ENCODE data around the gene HOXC5.
A peak's percentile ranks its signal among the peaks of the same experiment; 100 is the strongest.
"Not testable (repeated sequence)": the region's sequence is repeated elsewhere in the genome, so short reads cannot be mapped to it uniquely, and the experiment has no call there.

Gene HOXC5

DNA sequence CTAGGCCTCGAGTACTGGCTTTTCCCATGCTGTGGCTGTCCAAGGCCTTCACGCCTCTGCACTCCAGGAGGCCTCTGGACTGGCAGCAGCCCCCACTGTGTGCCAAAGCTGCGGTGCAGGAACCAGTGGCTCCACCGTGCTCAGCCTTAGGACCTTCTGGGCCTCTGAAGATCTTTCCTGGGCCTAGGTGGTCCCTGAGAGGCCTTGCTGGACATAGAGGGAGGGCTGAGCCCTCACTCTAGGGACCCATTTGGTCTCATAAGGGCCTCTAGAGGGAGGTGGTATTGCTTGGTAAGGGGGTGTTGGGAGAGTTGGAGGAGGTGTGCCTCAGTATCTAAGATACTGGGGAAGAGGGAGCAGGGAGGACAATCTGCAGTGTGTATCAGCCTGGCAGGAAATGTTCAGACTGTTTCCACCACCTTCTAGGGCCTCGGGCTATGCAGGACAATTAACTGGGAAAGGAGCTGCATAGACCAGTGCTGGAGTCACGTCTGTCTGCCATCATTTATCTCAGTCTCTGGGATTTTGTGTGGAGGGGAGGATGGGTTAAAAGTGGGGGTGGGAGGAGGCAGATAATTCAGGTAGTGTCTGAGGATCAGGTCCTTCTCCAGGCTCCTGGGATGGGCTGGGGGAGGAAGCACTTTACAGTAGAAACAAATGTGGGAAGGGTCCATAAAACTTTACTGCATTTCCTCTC lies 2.9 kb downstream of the HOXC5 start:
- DNase-seq: no peak

DNA sequence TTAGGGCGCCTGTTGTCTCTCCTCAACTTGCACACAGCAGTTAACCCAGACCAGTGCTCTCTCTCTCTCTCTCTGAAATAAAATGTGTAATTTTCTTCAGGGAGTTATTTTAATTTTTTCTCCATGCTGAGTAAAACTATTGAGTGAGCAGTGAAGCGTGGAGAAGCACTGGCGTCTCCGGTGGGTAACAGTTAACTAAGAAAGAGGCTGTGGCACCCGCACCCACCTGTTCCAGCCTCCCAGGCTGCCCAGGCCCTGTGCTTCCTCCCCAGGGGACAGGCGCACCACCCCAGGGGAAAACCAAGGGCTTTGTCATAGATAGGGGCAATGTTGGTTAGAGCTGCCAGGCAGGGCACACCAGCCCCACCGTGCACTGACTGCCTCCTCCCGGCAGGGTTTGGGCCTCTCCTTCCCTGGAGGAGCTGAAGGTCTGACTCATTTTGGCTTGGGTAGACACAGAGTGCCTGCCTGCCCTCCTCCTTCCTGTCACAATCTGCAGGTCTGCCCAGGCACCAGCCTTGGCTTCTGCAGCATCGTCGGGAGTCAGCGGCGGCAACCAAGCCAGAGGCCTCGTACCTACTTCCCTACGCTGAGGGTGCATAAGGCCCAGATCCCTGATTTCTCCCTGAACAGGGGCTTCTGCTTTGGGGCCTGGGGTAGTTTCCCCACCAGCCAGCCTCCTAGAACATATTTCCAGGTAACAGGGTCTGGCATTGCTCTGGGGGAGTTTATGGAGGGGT lies 3.9 kb downstream of the HOXC5 start:
- peak in 1 of 2 experiments; percentile 20 for DNase-seq

- no peak for DNase-seq
These were observed 4.8 kb downstream of the HOXC5 start for GRCh38 chr12:54037360-54038283.

DNA sequence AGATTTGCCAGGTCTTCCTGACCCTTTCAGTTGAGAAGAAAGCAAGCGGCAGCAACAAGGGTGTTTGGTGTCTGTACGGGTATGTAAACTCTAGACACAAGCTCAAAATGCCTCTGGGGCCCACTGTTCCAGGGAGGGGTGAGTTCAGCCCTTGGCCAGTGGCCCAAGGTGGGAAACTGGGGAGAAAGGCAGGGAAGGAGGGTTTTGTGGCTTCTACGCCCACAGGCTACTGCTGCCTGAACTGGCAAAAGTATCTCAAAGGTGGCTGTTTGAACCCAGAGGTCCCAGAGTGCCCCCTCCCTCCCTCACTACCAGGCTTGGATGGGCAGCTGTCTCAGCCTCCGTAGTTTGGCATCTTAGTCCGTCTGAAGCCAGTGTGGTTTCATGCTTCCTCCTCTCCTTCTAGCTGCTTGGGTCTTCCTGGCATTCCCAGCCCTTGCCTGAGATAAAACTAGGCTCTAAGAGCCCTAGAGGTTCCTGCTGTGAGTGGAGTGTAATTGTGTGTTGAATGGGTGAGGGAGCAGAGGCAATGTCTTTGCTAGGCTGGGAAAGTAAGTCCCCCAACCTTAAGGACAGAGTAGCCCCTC lies 5.5 kb downstream of the HOXC5 start:
- DNase-seq: no peak

DNA sequence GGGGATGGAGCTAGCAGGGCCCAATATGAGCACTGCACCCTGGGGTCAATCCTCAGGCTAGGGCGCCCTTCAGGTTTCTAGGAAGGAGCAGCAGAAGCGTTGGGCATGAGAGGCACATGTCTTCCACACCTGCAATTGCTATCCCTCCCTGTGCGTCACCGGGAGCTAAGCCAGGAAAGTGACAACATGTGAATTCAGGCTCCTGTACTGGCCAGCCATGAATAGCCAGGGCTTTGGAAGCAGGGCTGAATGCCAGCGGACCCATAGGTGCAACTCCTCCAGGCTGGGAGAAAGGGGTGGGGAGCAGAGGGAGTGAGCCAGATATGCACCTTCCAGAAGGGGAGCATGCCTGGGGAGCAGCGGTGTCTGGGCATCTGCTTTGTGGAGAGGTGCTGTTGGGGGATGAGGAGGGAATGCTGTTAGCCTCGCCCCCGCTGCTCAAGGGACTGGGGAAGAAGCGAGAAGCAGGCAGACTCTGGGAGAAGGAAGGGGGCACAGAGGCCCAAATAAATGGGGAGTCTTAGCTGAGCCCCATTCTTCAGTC lies 6.1 kb downstream of the HOXC5 start:
- peak in 1 of 2 experiments; percentile 58 for DNase-seq

- DNase-seq: no peak
These were observed 6.7 kb downstream of the HOXC5 start for GRCh38 chr12:54039417-54040147.

DNA sequence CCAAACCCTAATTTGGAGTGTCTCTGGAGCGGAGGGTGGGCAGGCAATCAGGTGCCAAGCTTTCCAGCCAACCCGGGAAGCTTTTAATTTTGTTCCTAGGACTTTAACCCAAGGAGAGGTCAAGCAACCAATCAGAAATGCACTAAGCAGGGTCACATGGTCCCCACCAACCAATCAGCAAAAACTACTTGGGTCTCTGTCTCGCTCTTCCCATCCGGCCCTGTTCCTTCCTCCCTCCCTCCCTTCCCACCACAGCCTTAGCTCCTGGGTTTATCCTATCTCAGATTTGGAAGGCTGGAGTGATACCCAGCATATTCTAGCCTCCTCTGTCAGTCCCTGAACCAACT lies 7.3 kb downstream of the HOXC5 start:
- no peak for DNase-seq

DNA sequence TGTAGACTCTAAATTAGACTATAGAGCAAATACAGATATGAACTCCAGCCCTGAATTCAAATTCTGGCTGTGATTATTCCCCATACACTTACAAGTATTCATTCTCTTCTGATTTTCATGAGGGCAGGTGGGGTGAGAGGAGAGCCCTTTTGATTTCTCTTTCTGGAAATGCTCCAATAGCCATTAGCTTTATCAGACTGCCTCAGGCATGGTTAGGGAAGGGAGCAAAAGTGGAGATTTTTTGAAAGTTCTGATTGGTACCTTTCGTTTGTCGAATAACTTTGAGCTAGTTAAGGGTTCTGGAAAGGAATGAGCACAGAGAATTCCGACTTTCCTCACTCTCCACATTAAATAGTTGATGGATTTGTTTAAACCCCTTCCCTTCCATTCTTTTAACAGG lies 7.8 kb downstream of the HOXC5 start:
- no peak for DNase-seq

GRCh38 chr12:54041097-54041690 lies 8.3 kb downstream of the HOXC5 start:
- DNase-seq: no peak

DNA sequence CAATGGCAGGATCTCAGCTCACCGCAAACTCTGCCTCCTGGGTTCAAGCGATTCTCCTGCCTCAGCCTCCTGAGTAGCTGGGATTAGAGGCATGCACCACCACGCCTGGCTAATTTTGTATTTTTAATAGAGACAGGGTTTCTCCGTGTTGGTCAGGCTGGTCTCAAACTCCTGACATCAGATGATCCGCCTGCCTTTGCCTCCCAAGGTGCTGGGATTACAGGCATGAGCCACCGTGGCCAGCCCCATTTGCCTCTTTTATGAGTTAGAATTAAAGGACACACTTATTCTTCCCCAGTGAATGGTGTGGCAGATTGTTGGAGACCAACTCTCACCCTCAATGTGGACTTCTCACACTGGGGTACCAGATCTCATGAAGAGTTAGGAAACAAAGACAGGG lies 9.2 kb downstream of the HOXC5 start:
- not testable (repeated sequence) for DNase-seq

DNA sequence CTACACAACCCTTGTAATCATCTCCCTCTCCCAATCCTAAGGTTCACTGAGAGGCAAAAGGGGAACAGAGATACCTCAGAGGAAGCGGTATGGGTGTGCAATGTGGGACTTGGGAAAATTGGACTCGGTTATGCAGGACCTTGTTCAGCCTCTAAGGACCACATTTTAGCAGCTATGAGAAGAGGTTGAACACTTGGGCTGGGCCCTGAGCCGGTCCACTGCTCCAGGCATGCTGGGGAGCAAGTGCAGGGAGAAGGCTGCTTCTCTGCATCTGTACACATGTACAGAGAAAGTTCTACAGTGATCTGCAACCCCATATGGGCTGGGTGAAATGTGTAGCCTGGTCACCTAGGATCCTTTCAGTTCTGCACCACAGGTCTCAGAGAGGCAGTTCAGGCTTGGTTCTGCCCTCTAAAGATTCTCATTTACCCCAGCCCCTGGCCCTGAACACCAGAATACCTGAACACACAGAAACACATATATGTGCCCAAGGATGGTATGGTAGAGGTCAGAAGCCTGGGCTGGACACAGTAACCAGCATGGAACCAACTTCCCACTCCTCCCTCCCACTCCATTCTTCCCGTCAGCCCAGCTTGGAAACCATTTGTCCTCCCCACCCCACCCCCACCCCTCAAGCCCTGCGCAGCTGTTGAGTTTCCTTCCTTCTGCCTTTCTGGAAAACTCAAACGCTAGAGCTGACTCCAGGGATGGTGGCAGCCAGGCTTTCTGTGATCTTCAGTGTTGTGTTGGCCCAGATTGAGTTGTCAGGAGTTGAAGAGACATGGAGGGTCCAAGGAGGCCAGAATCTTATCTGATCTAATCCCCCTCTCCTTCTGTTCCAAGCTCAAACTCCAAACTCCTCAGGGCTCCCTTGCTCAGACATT lies 10.4 kb downstream of the HOXC5 start:
- no peak for DNase-seq

GRCh38 chr12:54044425-54045103 lies 11.7 kb downstream of the HOXC5 start:
- DNase-seq: no peak

DNA sequence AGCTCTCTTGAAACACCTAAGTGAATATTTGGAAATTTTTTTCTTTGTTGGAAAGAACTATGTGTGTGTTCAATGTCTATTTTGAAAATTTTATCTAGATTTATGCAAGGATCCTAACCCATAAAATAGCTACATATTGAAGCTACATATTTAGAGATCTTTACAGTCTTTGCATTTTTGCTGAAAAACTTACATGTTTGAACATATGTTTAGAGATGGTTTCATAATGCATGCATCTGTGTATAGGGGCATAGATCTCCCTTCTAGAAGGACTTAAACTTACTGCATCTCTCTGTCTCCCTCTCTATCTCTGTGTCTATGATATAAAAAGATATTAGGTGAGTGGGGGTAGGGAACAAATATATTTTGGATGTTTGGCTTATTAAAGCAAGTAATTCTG lies 12.6 kb downstream of the HOXC5 start:
- no peak for DNase-seq

DNA sequence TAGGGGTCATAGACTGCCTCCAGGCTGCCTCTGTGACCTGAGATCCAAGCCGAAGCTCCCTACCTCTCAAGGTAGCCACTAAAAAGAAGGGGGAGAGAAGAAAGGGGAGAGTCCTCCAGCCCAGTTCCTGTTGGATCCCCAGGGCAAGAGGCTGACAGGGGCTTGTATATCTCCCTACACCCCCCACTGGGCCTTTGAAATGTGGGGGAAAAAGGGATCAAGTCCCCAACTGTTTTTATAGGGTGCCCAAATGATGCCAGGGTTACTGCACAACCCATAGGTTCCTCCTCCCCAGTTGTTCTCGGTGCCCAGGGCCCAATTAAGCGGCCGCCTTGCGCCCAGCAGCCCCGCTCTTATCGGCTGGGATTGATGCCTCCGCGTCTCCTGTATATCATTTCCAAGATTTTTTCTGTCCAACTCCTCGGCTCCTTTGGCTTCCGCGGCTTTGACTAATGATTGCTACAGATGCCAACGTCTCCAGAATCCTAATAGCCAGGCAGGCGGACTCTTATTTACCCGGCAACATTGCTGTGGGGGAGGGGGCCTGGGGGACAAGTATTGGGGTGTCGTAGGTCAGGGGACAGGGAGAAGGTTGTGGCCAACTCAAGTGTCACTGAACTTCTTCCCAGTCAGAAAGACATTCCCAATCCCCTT lies 13.1 kb downstream of the HOXC5 start:
- DNase-seq: no peak

- no peak for DNase-seq
These were observed 13.9 kb downstream of the HOXC5 start for GRCh38 chr12:54046809-54047159.

DNA sequence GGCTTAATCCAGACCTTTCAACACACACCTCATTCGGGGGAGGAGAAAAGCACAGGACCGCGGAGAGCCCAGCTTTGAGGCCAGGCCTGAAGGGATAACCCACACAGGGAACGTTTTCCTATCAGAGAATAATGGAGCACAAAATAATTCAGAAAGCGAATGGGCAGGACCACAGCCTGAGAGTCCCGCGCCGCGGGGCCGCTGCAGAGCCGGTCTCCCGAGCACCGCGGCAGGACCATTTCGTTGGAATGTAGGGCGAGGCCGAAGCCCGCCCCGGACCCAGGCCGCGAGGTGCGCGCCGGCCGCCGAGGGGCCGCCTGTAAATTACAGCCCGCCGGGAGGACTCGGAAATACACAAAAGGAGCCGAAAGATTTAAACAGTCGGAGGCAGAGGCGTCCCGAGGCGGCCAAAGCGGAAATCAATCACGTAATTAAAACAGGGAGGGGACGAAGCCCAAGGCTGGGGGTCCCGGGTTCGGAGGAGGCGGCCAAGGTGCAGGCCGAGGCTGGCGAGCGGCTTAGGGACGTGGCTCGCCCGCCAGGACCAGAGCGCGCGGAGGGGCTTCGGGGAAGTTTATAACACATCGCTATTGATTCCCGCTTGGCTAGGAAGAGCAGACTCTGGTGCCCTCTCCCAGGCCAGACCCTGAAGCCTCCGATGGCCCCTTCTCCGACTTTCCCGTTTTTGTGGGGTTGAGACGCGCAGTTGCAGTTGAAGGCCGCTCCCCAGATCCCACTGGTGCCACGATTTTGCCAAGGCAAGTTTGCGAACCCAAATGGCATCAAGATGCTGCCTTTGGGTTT lies 14.5 kb downstream of the HOXC5 start:
- no peak for DNase-seq

GRCh38 chr12:54047964-54048303 lies 15.1 kb downstream of the HOXC5 start:
- no peak for DNase-seq

DNA sequence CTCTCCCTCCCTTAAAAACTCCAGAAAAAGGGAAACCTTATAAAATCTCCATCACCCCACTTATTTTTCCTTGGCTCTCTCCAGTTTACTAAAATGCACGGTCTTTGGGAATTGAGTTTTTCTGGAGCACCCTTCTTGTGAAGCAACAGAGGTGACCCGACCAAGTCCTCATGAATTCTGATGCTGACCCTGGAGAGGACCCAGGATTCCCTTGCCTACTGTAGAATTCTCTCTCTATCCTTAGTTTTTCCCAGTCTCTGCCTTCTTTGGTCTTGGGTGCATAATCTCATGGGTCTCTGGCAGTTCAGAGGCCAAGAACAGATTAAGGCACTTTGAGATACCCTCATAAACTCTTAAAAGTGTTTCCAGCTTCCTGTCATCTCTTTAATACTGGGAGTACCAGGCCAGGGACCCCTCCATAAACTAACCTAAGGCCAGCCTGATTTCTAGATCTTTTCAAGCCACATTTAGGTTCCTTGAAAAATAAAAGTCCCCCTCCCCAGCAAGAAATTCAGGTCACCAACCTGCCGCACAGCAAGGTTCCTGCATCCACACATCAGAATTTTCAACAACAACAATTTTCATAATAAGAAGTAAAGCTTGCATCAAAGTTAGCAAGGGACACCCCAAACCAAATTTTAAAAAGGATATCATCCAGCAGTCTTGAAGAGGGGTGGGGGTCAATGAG lies 15.7 kb downstream of the HOXC5 start:
- DNase-seq: no peak

All from SHP77 (cell line).